CD4-positive, alpha-beta T cell treated with Interferon alpha-2 for 1 hour (primary cell): Measurements from ENCODE around the gene ROR1.

Experiments
- DNase-seq, 2 donors: peaks; one replicate each; pipeline ENCODE4 v3.0.0-alpha.2; 2020 to 2022

Gene ROR1

DNA sequence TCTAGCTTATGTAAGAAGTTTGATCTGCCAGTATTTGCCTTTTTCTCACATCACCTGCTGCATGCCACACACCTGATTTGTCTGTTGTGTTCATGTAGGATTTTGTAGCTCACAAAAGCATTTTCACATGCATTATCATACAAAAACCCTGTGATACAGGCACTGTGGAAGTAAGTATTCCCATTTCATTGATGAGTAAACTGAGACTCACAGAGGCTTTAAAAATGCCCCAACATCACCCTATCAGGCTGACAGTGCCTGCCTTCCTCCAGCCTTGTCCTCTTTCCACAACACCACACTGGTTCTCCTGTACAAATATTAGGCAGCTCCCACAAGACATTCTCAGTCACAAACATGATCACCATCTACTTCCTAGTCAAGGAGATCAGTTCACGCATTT, 343.7 kb downstream of the ROR1 start:
- DNase-seq: no peak

DNA sequence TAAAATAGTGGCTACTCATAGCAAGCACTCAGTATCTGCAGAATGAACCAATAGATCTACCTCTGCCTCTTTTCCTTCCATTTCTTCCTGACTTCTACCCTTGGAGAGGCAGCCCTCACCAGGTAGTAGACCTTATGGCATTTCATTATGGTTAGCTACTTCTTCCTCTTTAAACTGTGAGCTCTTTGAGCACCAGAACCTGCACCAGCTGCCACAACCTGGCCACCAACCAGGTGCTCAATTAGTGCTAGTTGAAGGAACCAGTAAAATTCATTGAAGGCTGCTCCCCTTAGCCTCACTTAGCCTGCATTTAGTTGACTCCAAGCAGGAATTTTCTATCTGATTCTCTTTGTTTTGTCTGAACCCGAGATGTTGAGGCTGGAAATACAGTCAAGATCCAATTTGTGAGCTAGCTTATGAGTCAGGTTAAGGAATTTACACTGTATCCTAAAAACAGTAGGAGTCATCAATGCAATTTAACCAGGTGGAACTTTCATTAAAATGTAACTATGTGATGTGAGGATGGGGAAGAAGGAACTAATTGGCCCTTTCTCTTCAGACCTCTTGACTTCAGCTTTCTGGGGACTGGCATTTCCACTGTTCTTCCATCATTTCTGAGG, 348.1 kb downstream of the ROR1 start:
- no peak for DNase-seq

DNA sequence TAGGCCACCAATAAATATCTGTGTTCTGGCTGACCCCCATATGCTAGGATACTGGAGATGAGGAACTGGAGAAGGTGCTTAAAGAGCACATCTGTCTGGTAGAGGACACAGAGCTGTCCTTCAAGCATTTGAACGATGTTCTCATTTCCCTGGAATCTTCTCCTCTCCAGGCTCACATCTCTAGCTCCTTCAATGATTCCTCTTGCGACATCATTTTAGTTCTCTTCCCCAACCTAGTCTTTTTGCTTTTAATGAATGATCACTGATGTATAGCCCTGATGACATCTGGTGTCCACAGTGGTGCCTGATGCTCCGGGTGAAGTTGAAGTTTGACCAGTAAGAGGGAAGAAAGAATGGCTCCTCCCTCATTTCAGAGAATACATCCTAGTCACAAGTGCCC, 348.8 kb downstream of the ROR1 start:
- no peak for DNase-seq

- DNase-seq: no peak
Measured at GRCh38 chr1:64124704-64125440, 351.1 kb downstream of the ROR1 start.

- no peak for DNase-seq
Measured at GRCh38 chr1:64126581-64126980, 352.8 kb downstream of the ROR1 start.

GRCh38 chr1:64127297-64127696, 353.5 kb downstream of the ROR1 start:
- no peak for DNase-seq

DNA sequence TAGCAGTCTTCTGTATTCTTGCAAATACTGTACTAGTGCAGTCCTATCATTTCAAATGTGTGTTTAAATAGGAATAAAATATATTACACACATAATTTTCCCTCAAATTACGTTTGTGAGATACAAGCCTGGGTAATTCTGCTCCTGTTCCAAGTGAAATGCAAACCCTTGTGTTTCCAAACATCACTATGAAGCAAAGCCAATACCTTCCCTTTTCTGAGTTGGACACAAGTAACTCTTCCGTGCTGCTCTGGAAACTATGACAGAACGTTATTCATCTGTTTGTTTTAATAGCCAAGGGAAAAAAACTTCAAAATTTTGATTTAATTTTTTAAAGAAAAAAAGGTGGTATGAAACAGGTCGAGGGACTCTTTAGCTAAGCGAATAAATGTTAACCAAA, 355.9 kb downstream of the ROR1 start:
- no peak for DNase-seq

DNA sequence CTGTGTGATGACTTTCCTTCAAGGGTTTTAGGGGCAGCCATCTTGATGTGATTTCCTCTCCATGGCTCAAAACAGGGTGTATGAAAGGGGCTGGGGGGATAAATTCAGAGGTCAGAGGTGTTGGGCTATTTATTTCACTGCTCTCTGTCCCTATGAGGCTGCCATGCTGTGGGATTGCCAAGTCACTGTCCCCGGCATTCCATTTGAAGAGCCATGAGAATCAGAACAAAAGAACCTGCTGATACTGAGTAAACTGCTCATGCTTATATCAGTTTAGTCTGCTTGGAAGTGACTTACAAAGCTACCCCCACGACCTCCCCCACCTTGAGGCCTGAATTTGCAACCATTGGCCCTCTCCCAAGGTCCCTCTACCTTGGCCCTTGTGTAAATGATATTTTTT, 357.3 kb downstream of the ROR1 start:
- DNase-seq: no peak

DNA sequence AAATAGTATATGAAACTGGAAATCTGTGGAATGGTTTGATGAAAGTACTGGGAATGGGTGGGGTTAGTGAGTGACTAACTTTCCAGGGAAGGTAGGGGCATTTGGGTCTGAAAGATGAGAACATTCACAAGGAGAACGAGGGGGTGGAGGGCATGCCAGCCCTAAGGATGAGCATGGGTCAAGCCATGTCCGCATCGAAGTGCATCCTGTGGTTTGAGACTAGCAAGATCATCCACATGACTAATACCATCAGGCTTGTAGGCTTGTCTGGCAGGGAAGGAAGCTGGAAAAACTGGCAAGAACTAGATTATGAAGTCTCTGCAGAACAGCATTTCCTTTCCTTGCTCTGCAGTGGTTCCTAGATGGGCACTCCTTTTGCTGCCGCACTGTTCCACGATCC, 359.2 kb downstream of the ROR1 start:
- no peak for DNase-seq

- no peak for DNase-seq
Measured at GRCh38 chr1:64135462-64136223, 361.8 kb downstream of the ROR1 start.

GRCh38 chr1:64136296-64136695, 362.5 kb downstream of the ROR1 start:
- DNase-seq: no peak

DNA sequence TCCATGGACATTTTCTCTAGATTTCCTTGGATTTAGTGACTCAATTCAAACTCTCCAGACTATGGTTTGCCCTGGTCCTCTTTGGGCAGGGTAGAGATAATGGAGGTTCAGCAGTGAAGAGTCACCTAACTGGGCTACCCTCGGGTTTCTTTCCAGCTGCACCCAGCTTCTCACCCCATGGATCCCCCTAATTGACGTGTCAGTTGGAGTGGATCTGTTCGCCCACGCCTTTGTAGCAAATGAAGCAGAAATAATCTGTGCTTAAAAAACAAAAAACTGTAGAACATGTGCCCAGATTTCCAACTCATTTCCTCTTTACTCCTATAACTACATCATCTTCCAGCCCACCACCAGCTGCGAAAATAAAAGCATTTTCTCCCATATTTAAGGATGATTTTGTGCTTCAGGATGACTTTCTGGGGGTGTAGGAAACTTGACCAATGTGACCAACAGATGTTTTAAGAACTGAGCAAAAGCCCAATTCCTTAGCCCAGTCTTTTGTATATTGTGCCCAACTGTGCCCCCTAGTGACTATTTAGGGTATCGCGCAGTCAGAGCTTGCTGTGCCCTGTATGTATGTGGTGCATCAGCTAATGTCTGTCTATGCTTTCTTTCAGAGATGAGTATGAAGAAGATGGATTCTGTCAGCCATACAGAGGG, 363.1 kb downstream of the ROR1 start:
- peak; percentile 50 to 66 for DNase-seq

DNA sequence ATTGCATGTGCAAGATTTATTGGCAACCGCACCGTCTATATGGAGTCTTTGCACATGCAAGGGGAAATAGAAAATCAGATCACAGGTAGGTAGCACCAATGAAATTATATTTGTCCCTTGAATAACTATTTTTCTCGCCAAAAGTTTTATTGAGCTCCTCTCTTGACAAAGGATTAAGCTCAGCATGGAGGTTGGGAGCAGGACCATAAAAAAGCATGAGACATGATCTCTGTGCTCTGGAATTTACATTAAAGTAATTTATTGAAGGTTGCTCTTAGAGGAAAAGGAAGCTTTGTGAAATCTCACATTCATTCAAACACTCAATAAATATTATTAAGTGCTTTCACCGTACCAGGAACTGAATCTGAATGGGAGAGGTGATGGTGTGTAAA, 363.6 kb downstream of the ROR1 start:
- DNase-seq: no peak

- no peak for DNase-seq
Measured at GRCh38 chr1:64139877-64140276, 366.1 kb downstream of the ROR1 start.

- DNase-seq: no peak
Measured at GRCh38 chr1:64140596-64140995, 366.8 kb downstream of the ROR1 start.

GRCh38 chr1:64147045-64147724, 373.4 kb downstream of the ROR1 start:
- DNase-seq: no peak

GRCh38 chr1:64147759-64148158, 373.9 kb downstream of the ROR1 start:
- DNase-seq: no peak

GRCh38 chr1:64150266-64150665, 376.4 kb downstream of the ROR1 start:
- no peak for DNase-seq

GRCh38 chr1:64150729-64151230, 377.0 kb downstream of the ROR1 start:
- DNase-seq: no peak

- no peak for DNase-seq
Measured at GRCh38 chr1:64155278-64155677, 381.5 kb downstream of the ROR1 start.

- DNase-seq: no peak
Measured at GRCh38 chr1:64161357-64161941, 387.6 kb downstream of the ROR1 start.

- DNase-seq: no peak
Measured at GRCh38 chr1:64162151-64162550, 388.3 kb downstream of the ROR1 start.
